GM12878 (cell line): Measurements from ENCODE around the gene RAB3IL1. TPM values are rescaled to one million over a fixed set of nuclear protein-coding genes. Genes with fewer than 3 reads are reported as not detected.

Experiments
- ATAC-seq: fragments of 200-7000 bp; cut with Tn5 transposase; 3 replicates; pipeline ENCODE4 v1.9.1; 2020; ENCODE audit warnings: mild to moderate bottlenecking, moderate library complexity
- BruUV-seq: library from RNA; stranded (reverse); fragments of 400-500 nt; replicated peaks from 2 replicates; lab custom pipeline; 2021; lab: Mats Ljungman, UMichigan
- CTCF ChIA-PET: fragments of 300-600 bp; sonication (Branson Sonifier 250); formaldehyde crosslinking; extraction: SDS; loops from one replicate; lab custom pipeline; 2021; ENCODE audit warnings: inconsistent platforms; lab: Yijun Ruan, JAX
- POLR2A ChIA-PET: fragments of 350-600 bp; formaldehyde crosslinking; extraction: SDS; loops from one replicate; lab custom pipeline; 2021; ENCODE audit warnings: inconsistent platforms; lab: Charles Lee
- RAD21 ChIA-PET: fragments of 300-600 bp; sonication (Branson Sonifier 250); formaldehyde crosslinking; loops from one replicate; lab custom pipeline; 2023; ENCODE audit warnings: antibody characterized with exemption; ENCODE audit not compliant: unreplicated experiment; lab: Charles Lee
- SMC1A ChIA-PET: fragments of 300-600 bp; sonication (Branson Sonifier 250); formaldehyde crosslinking; loops from one replicate; lab custom pipeline; 2023; ENCODE audit not compliant: unreplicated experiment, uncharacterized antibody; lab: Charles Lee
- DNase-seq: peaks from one replicate; pipeline ENCODE4 v3.0.0-alpha.2; 2011; ENCODE audit warnings: low read depth, low spot score
- FAIRE-seq: peaks from 3 replicates; lab custom pipeline; 2011; peaks lifted over from hg19 to GRCh38; lab: Jason Lieb, UNC
- H2AFZ ChIP-seq: 2 replicates; pipeline ENCODE4 v1.6.0; 2011; ENCODE audit warnings: low read depth, low read length, control low read depth; ENCODE audit not compliant: control insufficient read depth
- H3K27ac ChIP-seq: 2 replicates; pipeline ENCODE4 v1.5.1; 2011; ENCODE audit warnings: control low read depth; ENCODE audit not compliant: control insufficient read depth, insufficient read depth
- H3K27me3 ChIP-seq, 2 experiments: replicated peaks in 1 of 2; 2 replicates each; pipeline versions ENCODE4 v1.6.0 to v1.6.1; 2011; ENCODE audit warnings: low read length in 1 of 2; ENCODE audit not compliant: control insufficient read depth in 2 of 2, insufficient read depth in 2 of 2
- H3K36me3 ChIP-seq, 2 experiments: 2 replicates each; pipeline ENCODE4 v1.5.1; 2011; ENCODE audit warnings: low read length in 1 of 2; ENCODE audit not compliant: control insufficient read depth in 2 of 2, insufficient read depth in 2 of 2
- H3K4me1 ChIP-seq: 2 replicates; pipeline ENCODE4 v1.6.1; 2011; ENCODE audit warnings: mild to moderate bottlenecking, low read length, moderate library complexity, mixed read lengths; ENCODE audit not compliant: control insufficient read depth, insufficient read depth
- H3K4me2 ChIP-seq: 2 replicates; pipeline ENCODE4 v1.6.0; 2011; ENCODE audit warnings: control low read depth; ENCODE audit not compliant: control insufficient read depth, insufficient read depth
- H3K4me3 ChIP-seq: fragments of 200-600 bp; sonication (generic); 2 replicates; pipeline ENCODE4 v1.5.1; 2016
- H3K79me2 ChIP-seq: 2 replicates; pipeline ENCODE4 v1.6.0; 2011; ENCODE audit warnings: low read length; ENCODE audit not compliant: control insufficient read depth, insufficient read depth
- H3K9ac ChIP-seq: 2 replicates; pipeline ENCODE4 v1.8.0; 2011; ENCODE audit warnings: low read length, control low read depth, mixed read lengths; ENCODE audit not compliant: control insufficient read depth, insufficient read depth
- H3K9me3 ChIP-seq: replicated peaks from 3 replicates; pipeline ENCODE4 v1.5.1; 2011; ENCODE audit warnings: mild to moderate bottlenecking, low read length; ENCODE audit not compliant: control insufficient read depth, insufficient read depth
- H4K20me1 ChIP-seq: 2 replicates; pipeline ENCODE4 v1.6.0; 2011; ENCODE audit not compliant: control insufficient read depth, insufficient read depth
- CBFB ChIP-seq: IDR thresholded peaks from 2 replicates; pipeline ENCODE4 v1.6.1; 2016; ENCODE audit warnings: antibody characterized with exemption, low read depth
- GABPA ChIP-seq: IDR thresholded peaks from 2 replicates; pipeline ENCODE4 v1.6.1; 2014; ENCODE audit warnings: antibody characterized with exemption, low read depth, mild to moderate bottlenecking, inconsistent platforms
- IKZF2 ChIP-seq, 2 experiments: fragments of 450-650 bp; IDR thresholded peaks; 2 replicates each; pipeline ENCODE4 v1.6.1; 2017; ENCODE audit warnings: mild to moderate bottlenecking in 2 of 2, moderate library complexity in 2 of 2
- MTA2 ChIP-seq: fragments of 450-650 bp; IDR thresholded peaks from 2 replicates; pipeline ENCODE4 v1.6.1; 2016; ENCODE audit warnings: low read depth, mild to moderate bottlenecking, moderate library complexity
- SIX5 ChIP-seq: IDR thresholded peaks from 2 replicates; pipeline ENCODE4 v1.6.1; 2011; ENCODE audit warnings: mild to moderate bottlenecking, low read depth, low read length, moderate library complexity; ENCODE audit not compliant: severe bottlenecking
- SREBF1 ChIP-seq: IDR thresholded peaks from 2 replicates; pipeline ENCODE4 v1.6.1; 2012; ENCODE audit warnings: mild to moderate bottlenecking, low read length
- ZNF207 ChIP-seq: fragments of 450-650 bp; IDR thresholded peaks from 2 replicates; pipeline ENCODE4 v1.6.1; 2014; ENCODE audit warnings: antibody characterized with exemption, mild to moderate bottlenecking, borderline replicate concordance
- WGBS: methylation state at CpG from one replicate; pipeline ENCODE4 v1.1.6; 2016; ENCODE audit warnings: low lambda C conversion rate; ENCODE audit not compliant: insufficient replicate concordance, insufficient coverage; ENCODE audit errors: missing lambda C conversion rate; 5-methylcytosine and 5-hydroxymethylcytosine counted together
- in situ Hi-C: fragments of 300-500 bp; cut with MboI; formaldehyde crosslinking; loops from 9 replicates; pipeline ENCODE4 v1.14.3; 2018; ENCODE audit warnings: mixed read lengths
- intact Hi-C: fragments of 100-400 bp; cut with micrococcal nuclease; formaldehyde crosslinking; loops from one replicate; pipeline ENCODE4 v1.14.2; 2022; ENCODE audit not compliant: unreplicated experiment
- polyA plus RNA-seq, 11 experiments: library from polyadenylated mRNA; depleted of rRNA in 4 of 11; unstranded in 6 of 11; stranded (reverse) in 5 of 11; fragments of >200 nt; fragmentation: Nextera tagmentation in 4 of 11; fragmentation: Illumina TruSeq in 1 of 11; extraction: Ambion mirVana in 4 of 11; extraction: Trizol in 1 of 11; gene quantifications; 1 replicate in 1 of 11; 2 replicates in 10 of 11; pipeline versions ENCODE4 v1.2.1 to v1.2.3, GENCODE V29; 2011 to 2016; ENCODE audit warnings: inconsistent platforms in 2 of 11, missing spikeins in 2 of 11, low read depth in 1 of 11
- total RNA-seq, 4 experiments: library from RNA; depleted of rRNA in 3 of 4; stranded (reverse); fragments of >200 nt in 3 of 4; fragmentation: Illumina TruSeq in 1 of 4; extraction: Trizol in 1 of 4; gene quantifications; 2 replicates each; pipeline versions ENCODE4 v1.2.1 to v1.2.3, GENCODE V29; 2013 to 2021
- TF ChIP-seq, protein P1 (sequence below): fragments of 450-650 bp; IDR thresholded peaks from 2 replicates; pipeline ENCODE4 v1.6.1; 2016; ENCODE audit warnings: mild to moderate bottlenecking
- TF ChIP-seq, protein P2 (sequence below): IDR thresholded peaks from 2 replicates; pipeline ENCODE4 v1.6.1; 2012; ENCODE audit warnings: low read length, inconsistent platforms

RAB3IL1 gene
- total and polyA plus RNA-seq, 10 of the 15 experiments (the other 5 are each of a cell fraction or from before 2014, with no cell fraction given), result 0.04 TPM; not detected in 9

DNA sequence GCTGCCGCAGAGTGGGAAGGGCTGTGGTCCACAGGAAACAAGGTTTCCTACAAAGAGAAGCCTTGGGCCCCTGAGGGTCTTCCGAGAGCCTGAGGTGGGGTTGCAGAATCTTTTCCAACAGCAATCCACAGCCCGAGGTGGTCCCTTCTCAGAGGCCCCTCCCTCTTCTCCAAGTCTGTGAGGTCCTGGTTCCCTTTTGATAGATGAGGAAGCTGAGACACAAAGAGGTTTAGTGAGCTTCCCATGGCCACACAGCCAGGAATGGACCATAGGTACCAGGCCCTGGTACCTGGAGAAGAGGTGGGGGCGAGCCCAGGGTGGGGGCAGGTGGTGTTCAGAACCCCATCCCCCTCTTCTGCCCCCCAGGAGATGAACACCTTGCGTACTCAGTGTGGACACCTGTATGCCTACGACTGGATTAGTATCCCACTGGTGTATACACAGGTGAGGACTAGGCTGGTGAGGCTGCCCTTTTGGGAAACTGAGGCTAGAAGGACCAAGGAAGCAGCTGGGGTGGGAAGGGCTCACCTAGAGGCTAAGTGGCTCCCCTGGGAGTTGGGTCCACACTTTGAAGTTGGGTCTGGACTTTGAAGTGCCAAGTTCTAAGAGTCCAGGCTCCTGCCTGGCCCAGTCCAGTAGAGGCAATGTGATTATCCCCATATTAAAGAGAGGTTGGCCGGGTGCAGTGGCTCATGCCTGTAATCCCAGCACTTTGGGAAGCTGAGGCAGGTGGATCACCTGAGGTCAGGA lies 39.8 kb upstream of the RAB3IL1 start:
- H3K36me3 ChIP-seq, result 0 out of 4 replicates have a peak, but pooled peaks cover 0 to 2% of the 10 kb centered on the region in 2 experiments
- in situ Hi-C loops, result no loop called here
- ChIA-PET CTCF (interaction anchor here (1.8 kb wide), 1 partner anchor 9 kb away, joined by 4 read pairs; no protein-coding TSS in a partner anchor), SMC1A (no interaction called here), POLR2A (no interaction called here), RAD21 (no interaction called here)
- no peak overlapping the region for H3K9ac ChIP-seq
- DNase-seq (no peak), FAIRE-seq (no peak), ATAC-seq (no peak)
- H3K79me2 ChIP-seq, result no peaks in the 10 kb centered on the region
- no TSS peak for BruUV-seq
- intact Hi-C loops, result no loop called here
- peaks cover 3% of the 10 kb centered on the region; the same call in 1 of the 2 replicates for H3K4me1 ChIP-seq
- H2AFZ ChIP-seq, result no peak overlapping the region
- WGBS, result 68% methylated on average over 7 of the region's 7 CpGs
- no peak overlapping the region for H3K27ac ChIP-seq
- no peak overlapping the region for H3K4me2 ChIP-seq
- TF ChIP-seq CBFB, result no peak
- TF ChIP-seq MTA2, result no peak
- TF ChIP-seq GABPA, result no peak
- TF ChIP-seq, protein P1, sequence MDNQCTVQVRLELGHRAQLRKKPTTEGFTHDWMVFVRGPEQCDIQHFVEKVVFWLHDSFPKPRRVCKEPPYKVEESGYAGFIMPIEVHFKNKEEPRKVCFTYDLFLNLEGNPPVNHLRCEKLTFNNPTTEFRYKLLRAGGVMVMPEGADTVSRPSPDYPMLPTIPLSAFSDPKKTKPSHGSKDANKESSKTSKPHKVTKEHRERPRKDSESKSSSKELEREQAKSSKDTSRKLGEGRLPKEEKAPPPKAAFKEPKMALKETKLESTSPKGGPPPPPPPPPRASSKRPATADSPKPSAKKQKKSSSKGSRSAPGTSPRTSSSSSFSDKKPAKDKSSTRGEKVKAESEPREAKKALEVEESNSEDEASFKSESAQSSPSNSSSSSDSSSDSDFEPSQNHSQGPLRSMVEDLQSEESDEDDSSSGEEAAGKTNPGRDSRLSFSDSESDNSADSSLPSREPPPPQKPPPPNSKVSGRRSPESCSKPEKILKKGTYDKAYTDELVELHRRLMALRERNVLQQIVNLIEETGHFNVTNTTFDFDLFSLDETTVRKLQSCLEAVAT, result no peak
- TF ChIP-seq, protein P2, sequence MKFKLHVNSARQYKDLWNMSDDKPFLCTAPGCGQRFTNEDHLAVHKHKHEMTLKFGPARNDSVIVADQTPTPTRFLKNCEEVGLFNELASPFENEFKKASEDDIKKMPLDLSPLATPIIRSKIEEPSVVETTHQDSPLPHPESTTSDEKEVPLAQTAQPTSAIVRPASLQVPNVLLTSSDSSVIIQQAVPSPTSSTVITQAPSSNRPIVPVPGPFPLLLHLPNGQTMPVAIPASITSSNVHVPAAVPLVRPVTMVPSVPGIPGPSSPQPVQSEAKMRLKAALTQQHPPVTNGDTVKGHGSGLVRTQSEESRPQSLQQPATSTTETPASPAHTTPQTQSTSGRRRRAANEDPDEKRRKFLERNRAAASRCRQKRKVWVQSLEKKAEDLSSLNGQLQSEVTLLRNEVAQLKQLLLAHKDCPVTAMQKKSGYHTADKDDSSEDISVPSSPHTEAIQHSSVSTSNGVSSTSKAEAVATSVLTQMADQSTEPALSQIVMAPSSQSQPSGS, result no peak
- TF ChIP-seq IKZF2 (IDR thresholded peaks at IDR 0.05), result no peak
- no peak for TF ChIP-seq SIX5
- TF ChIP-seq SREBF1, result no peak
- no peak for TF ChIP-seq ZNF207
- H4K20me1 ChIP-seq, result no peaks in the 10 kb centered on the region; the same call in 1 of the 2 replicates
- no peaks in the 10 kb centered on the region; a peak in 1 of 4 replicates for H3K27me3 ChIP-seq
- H3K9me3 ChIP-seq, result no peaks in the 10 kb centered on the region
- H3K4me3 ChIP-seq, result no peak overlapping the region
